Cardiac muscle cell (in vitro differentiated cells and primary cell): ENCODE data around the gene CD3G. TPM values are rescaled to one million over a fixed set of nuclear protein-coding genes. Genes with fewer than 3 reads are reported as not detected.

ENCODE experiments used
- DNase-seq, 2 donors: peaks; one replicate each; pipeline versions ENCODE4 v3.0.0 to v3.0.0-alpha.2; 2010 to 2017; ENCODE audit warnings: low read depth in 1 of 2, low spot score in 1 of 2
- H3K27ac ChIP-seq: fragments of 200-600 bp; sonication (generic); 2 replicates; pipeline ENCODE4 v1.5.1; 2016
- H3K27me3 ChIP-seq: fragments of 200-600 bp; sonication (generic); 2 replicates; pipeline ENCODE4 v1.6.0; 2016; ENCODE audit warnings: control low read depth
- H3K36me3 ChIP-seq: fragments of 200-600 bp; sonication (generic); 2 replicates; pipeline ENCODE4 v1.5.1; 2016; ENCODE audit warnings: control low read depth
- H3K4me1 ChIP-seq: fragments of 200-600 bp; sonication (generic); 2 replicates; pipeline ENCODE4 v1.8.1; 2017; ENCODE audit warnings: low read depth, mild to moderate bottlenecking, mixed run types
- H3K4me3 ChIP-seq: fragments of 200-600 bp; sonication (generic); 2 replicates; pipeline ENCODE4 v1.5.1; 2016; ENCODE audit warnings: mild to moderate bottlenecking
- H3K9me3 ChIP-seq: fragments of 200-600 bp; sonication (generic); 2 replicates; pipeline ENCODE4 v1.5.1; 2017; ENCODE audit warnings: low read depth, mild to moderate bottlenecking, control low read depth
- polyA plus RNA-seq: library from polyadenylated mRNA; unstranded; fragments of >200 nt; fragmentation: Nextera tagmentation; extraction: Ambion mirVana; gene quantifications from 2 replicates; pipeline ENCODE4 v1.2.1, GENCODE V29; 2016
- total RNA-seq: library from RNA; depleted of rRNA; stranded (reverse); fragments of >200 nt; gene quantifications from 2 replicates; pipeline ENCODE4 v1.2.3, GENCODE V29; 2016
- TF ChIP-seq, protein P1 (sequence below): IDR thresholded peaks from 2 replicates; pipeline ENCODE4 v1.5.1; 2012; ENCODE audit warnings: low read depth, mild to moderate bottlenecking, low read length

Gene CD3G
- total and polyA plus RNA-seq, 2 experiments from 2014 or later: not detected

DNA sequence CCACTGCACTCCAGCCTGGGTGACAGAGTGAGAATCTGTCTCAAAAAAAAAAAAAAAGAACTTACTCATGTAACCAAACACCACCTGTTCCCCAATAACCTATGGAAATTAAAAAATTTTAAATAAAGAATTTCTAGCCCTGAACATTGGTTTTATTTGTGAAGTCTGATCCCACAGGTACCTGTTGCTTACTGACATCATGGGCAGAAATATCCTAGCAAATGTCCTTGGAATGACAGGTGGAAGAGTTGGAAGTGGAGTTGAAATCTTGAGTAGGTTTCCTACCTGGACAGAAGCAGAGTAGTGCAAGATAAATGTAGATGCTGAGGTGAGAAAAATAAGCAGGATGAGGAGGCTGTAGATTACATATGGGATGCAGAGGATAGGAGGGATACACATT is 18.9 kb upstream of the CD3G start:
- TF ChIP-seq, protein P1, sequence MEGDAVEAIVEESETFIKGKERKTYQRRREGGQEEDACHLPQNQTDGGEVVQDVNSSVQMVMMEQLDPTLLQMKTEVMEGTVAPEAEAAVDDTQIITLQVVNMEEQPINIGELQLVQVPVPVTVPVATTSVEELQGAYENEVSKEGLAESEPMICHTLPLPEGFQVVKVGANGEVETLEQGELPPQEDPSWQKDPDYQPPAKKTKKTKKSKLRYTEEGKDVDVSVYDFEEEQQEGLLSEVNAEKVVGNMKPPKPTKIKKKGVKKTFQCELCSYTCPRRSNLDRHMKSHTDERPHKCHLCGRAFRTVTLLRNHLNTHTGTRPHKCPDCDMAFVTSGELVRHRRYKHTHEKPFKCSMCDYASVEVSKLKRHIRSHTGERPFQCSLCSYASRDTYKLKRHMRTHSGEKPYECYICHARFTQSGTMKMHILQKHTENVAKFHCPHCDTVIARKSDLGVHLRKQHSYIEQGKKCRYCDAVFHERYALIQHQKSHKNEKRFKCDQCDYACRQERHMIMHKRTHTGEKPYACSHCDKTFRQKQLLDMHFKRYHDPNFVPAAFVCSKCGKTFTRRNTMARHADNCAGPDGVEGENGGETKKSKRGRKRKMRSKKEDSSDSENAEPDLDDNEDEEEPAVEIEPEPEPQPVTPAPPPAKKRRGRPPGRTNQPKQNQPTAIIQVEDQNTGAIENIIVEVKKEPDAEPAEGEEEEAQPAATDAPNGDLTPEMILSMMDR: no peak
- no peaks in the 10 kb centered on the region for H3K4me1 ChIP-seq
- no peak for DNase-seq
- H3K27me3 ChIP-seq: peaks cover 3% of the 10 kb centered on the region
- no peak overlapping the region for H3K27ac ChIP-seq
- no peak overlapping the region for H3K4me3 ChIP-seq
- no peaks in the 10 kb centered on the region for H3K9me3 ChIP-seq
- no peaks in the 10 kb centered on the region for H3K36me3 ChIP-seq

DNA sequence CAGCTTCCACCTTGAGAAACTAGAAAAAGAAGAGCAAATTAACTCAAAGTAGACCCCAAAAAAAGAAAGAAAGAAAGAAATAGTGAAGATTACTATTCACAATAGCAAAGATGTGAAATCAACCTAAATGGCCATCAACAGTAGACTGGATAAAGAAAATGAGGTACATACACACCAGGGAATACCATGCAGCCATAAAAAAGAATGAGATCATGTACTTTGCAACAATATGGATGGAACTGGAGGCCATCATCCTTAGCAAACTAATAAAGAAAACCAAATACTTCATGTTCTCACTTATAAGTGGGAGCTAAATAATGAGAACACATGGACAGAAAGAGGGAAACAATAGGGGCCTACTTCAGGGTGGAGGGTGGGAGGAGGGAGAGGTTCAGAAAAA is 15.4 kb upstream of the CD3G start:
- H3K27ac ChIP-seq: no peak overlapping the region
- H3K9me3 ChIP-seq: no peaks in the 10 kb centered on the region
- peaks cover 3% of the 10 kb centered on the region for H3K27me3 ChIP-seq
- TF ChIP-seq, protein P1: no peak
- no peak for DNase-seq
- H3K4me3 ChIP-seq: no peak overlapping the region
- H3K4me1 ChIP-seq: no peaks in the 10 kb centered on the region
- H3K36me3 ChIP-seq: no peaks in the 10 kb centered on the region

DNA sequence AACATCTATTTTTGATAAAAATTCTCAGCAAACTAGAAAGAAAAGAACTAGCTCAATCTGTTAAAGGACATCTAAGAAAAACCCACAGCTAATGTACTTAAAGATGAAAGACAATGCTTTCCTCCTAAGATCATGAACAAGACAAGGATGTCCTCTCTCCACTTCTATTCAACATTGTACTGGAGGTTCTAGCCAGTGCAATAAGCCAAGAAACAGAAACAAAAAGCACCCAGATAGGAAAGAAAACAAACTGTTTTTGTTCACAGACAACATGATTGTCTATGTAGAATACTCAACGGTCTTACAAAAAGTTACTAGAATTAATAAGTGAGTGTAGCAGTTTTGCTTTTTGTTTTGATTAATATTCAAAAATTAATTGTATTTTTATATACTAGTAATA is 9.4 kb upstream of the CD3G start:
- Histone ChIP-seq H3K9me3 (no peaks in the 10 kb centered on the region), H3K4me1 (no peaks in the 10 kb centered on the region), H3K27ac (no peak overlapping the region), H3K4me3 (no peak overlapping the region), H3K36me3 (no peaks in the 10 kb centered on the region), H3K27me3 (peaks cover 7% of the 10 kb centered on the region)
- TF ChIP-seq, protein P1: no peak
- DNase-seq: no peak

DNA sequence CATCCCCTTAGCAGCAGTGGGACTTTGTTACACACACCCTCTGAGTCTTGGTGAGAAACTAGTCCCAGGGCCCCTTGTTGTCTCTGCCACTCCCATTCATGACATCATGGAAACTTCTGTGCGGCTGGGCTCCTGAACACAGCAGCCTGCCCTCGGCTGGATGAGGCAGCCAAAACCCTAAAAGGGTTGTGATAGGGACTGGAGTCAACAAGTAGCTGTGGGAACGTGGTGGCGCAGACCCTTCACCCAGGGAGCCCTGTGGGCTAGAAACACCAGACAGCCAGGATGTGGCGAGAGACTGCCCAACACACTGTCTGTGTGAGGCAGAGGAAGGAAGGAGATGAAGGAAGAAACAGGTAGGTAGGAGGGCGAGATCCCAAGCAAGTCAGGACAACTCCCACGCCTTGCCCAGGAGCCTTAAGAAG is 5.5 kb upstream of the CD3G start:
- DNase-seq: peak in 1 of 2 donors; percentile 33
- TF ChIP-seq, protein P1: no peak
- H3K36me3 ChIP-seq: no peaks in the 10 kb centered on the region
- no peak overlapping the region for H3K4me3 ChIP-seq
- peaks cover 7% of the 10 kb centered on the region for H3K27me3 ChIP-seq
- H3K9me3 ChIP-seq: no peaks in the 10 kb centered on the region
- no peak overlapping the region for H3K27ac ChIP-seq
- no peaks in the 10 kb centered on the region for H3K4me1 ChIP-seq

DNA sequence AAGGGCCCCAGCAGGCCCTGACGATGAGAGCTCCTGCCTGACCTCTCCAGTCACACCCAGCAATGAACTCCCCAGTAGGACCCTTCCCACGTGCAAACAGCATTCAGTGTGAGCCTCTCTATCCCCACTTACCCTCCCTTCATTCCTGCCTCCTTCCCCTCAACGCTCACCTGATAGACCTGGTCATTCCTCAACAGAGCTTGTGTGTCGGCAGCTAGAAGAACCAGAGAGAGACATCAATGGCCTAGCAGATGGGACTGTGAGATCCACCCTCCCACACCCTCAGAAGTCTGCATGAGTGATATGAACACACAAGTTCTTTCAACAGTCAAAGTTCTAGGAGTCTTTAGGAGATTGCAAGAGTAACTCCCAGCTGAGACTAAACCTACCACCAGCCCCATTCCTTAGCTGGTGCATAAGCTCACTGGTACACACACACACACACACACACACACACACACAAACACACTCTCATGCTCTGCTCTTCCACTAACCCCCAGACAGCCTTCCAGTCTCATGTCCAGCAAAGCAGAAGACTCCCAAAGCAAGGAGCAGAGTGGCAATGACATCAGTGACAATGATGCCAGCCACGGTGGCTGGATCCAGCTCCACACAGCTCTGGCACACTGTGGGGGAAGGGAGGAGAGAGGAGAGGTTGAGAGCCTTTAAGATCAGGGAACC is 4.7 kb upstream of the CD3G start:
- no peak overlapping the region for H3K4me3 ChIP-seq
- peaks cover 7% of the 10 kb centered on the region for H3K27me3 ChIP-seq
- H3K27ac ChIP-seq: no peak overlapping the region
- no peaks in the 10 kb centered on the region for H3K36me3 ChIP-seq
- DNase-seq: no peak
- TF ChIP-seq, protein P1: no peak
- H3K9me3 ChIP-seq: no peaks in the 10 kb centered on the region
- no peaks in the 10 kb centered on the region for H3K4me1 ChIP-seq
